Esophagus (tissue), 2 donors: ENCODE measurements around the gene TRPV6. TPM values are rescaled to one million over a fixed set of nuclear protein-coding genes. Genes with fewer than 3 reads are reported as not detected.

Experiments used
- H3K27ac ChIP-seq, 2 donors: one replicate each; pipeline ENCODE4 v1.5.1; 2013; ENCODE audit warnings: low read depth in 2 of 2, mild to moderate bottlenecking in 2 of 2, inconsistent platforms in 1 of 2, low read length in 1 of 2, moderate library complexity in 1 of 2
- H3K27me3 ChIP-seq, 2 donors: one replicate each; pipeline ENCODE4 v1.6.1; 2013; ENCODE audit warnings: low read length in 2 of 2, control low read depth in 1 of 2, mild to moderate bottlenecking in 1 of 2; ENCODE audit not compliant: insufficient read depth in 2 of 2, control insufficient read depth in 1 of 2
- H3K36me3 ChIP-seq, 2 donors: one replicate each; pipeline ENCODE4 v1.6.1; 2013; ENCODE audit warnings: low read length in 1 of 2; ENCODE audit not compliant: control insufficient read depth in 2 of 2, insufficient read depth in 2 of 2
- H3K4me1 ChIP-seq, 2 donors: one replicate each; pipeline ENCODE4 v1.6.1; 2013; ENCODE audit warnings: low read length in 1 of 2; ENCODE audit not compliant: control insufficient read depth in 2 of 2, insufficient read depth in 2 of 2
- H3K4me3 ChIP-seq, 2 donors: one replicate each; pipeline ENCODE4 v1.5.1; 2013; ENCODE audit warnings: low read length in 2 of 2, mild to moderate bottlenecking in 2 of 2, low read depth in 1 of 2, moderate library complexity in 1 of 2
- H3K9me3 ChIP-seq, 2 donors: one replicate each; pipeline ENCODE4 v1.6.1; 2013; ENCODE audit warnings: mild to moderate bottlenecking in 2 of 2, low read depth in 1 of 2, low read length in 1 of 2, moderate library complexity in 1 of 2; ENCODE audit not compliant: control insufficient read depth in 2 of 2, insufficient read depth in 1 of 2
- WGBS, 2 donors: extraction: QIAGEN DNeasy Blood & Tissue Kit; methylation state at CpG; one replicate each; pipeline ENCODE4 v1.1.7; 2013; 5-methylcytosine and 5-hydroxymethylcytosine counted together
- polyA plus RNA-seq, 2 donors: library from polyadenylated mRNA; stranded (reverse); fragments of 200-250 nt; gene quantifications; one replicate each; pipeline ENCODE4 v1.2.3, GENCODE V29; 2013
- donor health status: healthy with polysubstance abuse.
- donor health status: Bipolar disorder and iron deficiency.

The TRPV6 gene
- polyA plus RNA-seq, 2 donors = 2.5 to 10.5 TPM

- 88 to 92% methylated on average over 3 of the region's 3 CpGs for WGBS, 2 donors
These were observed 7.2 kb downstream of the TRPV6 start for GRCh38 chr7:142878315-142878714.

DNA sequence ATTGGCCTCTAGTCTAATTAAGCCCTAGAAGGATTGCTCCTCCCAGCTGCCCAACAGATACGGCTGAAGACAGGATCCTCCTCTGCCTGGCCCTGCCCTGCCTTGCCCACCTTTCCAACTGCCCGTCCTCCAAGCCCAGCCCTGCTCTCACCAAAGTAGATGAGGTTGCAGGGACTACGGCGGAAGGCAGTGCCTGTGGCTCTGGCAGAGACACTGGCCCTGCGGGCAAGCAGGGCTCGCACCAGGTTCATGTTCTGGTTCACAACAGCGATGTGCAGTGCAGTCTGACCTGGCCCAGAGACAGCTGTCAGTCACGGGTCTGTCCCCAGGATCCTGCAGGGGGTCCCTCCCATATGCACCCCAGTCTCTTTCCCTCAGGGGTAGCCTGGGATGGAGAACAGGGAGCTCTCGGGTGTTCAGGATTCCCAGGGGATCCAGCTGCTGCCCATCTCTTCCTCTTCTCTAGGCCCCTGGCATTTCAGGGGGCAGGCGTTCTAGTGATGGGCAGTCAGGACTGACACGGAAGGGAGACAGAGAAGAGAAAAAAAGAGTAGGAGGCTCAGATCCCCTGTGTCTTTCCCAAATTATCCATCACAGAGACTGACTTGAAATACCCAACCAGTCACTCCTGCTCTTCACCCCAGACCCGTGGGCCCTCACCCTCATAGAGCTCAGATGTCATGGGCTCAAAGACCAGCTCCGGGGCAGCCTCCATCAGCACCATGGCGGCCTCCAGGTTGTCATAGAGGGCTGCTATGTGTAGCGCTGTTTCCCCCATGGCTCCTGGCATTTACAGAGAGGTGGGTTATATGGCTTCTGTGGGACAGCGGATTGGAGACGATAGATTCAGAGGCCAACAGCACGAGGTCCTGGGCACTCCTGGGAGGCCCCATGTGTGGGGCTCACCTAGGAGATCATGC, 8.3 kb downstream of the TRPV6 start:
- WGBS, 2 donors = 88 to 89% methylated on average over 18 of the region's 18 CpGs
- peaks cover 0 to 7% of the 10 kb centered on the region in 2 donors for H3K36me3 ChIP-seq
- no peaks in the 10 kb centered on the region for H3K9me3 ChIP-seq
- H3K4me3 ChIP-seq = no peak overlapping the region
- H3K27ac ChIP-seq = no peak overlapping the region
- no peaks in the 10 kb centered on the region for H3K27me3 ChIP-seq
- no peaks in the 10 kb centered on the region for H3K4me1 ChIP-seq

More at GRCh38 chr7:142878315-142878714, 7.2 kb downstream of the TRPV6 start:
- H3K36me3 ChIP-seq = peaks cover 0 to 5% of the 10 kb centered on the region in 2 donors
- H3K4me1 ChIP-seq = peaks cover 0 to 2% of the 10 kb centered on the region in 2 donors
- H3K27me3 ChIP-seq = no peaks in the 10 kb centered on the region
- H3K4me3 ChIP-seq = no peak overlapping the region
- H3K27ac ChIP-seq = no peak overlapping the region
- no peaks in the 10 kb centered on the region for H3K9me3 ChIP-seq

GRCh38 chr7:142876236-142876960, 9.1 kb downstream of the TRPV6 start:
- 83 to 85% methylated on average over 9 of the region's 9 CpGs for WGBS, 2 donors
- Histone ChIP-seq H3K4me1 (no peaks in the 10 kb centered on the region), H3K27ac (no peak overlapping the region)

DNA sequence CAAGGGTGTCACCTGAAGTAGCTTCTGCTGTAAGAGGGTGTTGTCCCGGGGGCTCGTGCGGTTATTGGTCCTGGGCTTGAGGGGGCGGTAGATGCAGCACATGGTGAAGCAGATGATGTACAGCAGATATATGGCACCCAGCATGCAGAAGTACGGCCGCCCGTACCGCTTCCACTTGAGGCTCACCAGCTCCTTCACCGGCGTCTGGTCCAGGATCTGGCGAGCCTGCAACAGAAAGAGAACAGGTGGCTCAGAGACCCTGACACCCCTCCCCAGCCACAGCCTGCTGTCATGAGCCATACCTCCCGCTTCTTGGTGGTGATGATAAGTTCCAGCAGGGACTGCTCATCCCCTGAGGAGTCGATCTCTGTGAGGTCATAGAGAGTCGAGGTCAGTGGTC, 10.1 kb downstream of the TRPV6 start:
- no peak overlapping the region for H3K4me3 ChIP-seq
- H3K9me3 ChIP-seq = no peaks in the 10 kb centered on the region
- no peaks in the 10 kb centered on the region for H3K4me1 ChIP-seq
- H3K36me3 ChIP-seq = peaks cover 0 to 23% of the 10 kb centered on the region in 2 donors
- H3K27me3 ChIP-seq = no peaks in the 10 kb centered on the region
- WGBS, 2 donors = 88 to 91% methylated on average over 14 of the region's 14 CpGs
- no peak overlapping the region for H3K27ac ChIP-seq

More at GRCh38 chr7:142876236-142876960, 9.1 kb downstream of the TRPV6 start:
- no peaks in the 10 kb centered on the region for H3K27me3 ChIP-seq
- no peaks in the 10 kb centered on the region for H3K9me3 ChIP-seq
- H3K36me3 ChIP-seq = peaks cover 0 to 14% of the 10 kb centered on the region in 2 donors
- no peak overlapping the region for H3K4me3 ChIP-seq

DNA sequence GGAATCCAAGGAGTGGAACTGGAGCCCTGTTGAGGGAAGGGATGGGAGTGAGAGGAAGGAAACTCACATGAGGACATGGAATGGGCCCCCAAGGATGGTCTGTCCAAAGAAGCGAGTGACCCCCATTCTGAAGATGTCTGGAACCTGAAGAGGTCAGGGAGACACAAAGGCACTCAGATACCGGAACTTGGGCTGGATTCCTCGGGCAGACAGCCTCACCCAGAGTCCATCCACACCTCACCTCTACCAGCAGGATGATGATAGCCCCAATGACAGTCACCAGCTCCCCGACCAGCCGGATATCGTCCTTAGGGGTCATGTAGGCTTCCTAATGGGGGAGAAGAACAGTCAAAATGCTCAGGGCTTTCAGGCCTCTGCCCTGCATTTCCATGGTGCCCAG, 10.7 kb downstream of the TRPV6 start:
- Histone ChIP-seq H3K4me1 (no peaks in the 10 kb centered on the region), H3K27ac (no peak overlapping the region), H3K9me3 (no peaks in the 10 kb centered on the region), H3K4me3 (no peak overlapping the region), H3K36me3 (peaks cover 0 to 25% of the 10 kb centered on the region in 2 donors), H3K27me3 (no peaks in the 10 kb centered on the region)
- WGBS, 2 donors = 88 to 93% methylated on average over 6 of the region's 6 CpGs

- Histone ChIP-seq H3K4me3 (no peak overlapping the region), H3K9me3 (no peaks in the 10 kb centered on the region), H3K27ac (no peak overlapping the region), H3K36me3 (peaks cover 0 to 25% of the 10 kb centered on the region in 2 donors), H3K27me3 (no peaks in the 10 kb centered on the region), H3K4me1 (no peaks in the 10 kb centered on the region)
- 81 to 85% methylated on average over 7 of the region's 7 CpGs for WGBS, 2 donors
These were observed 11.1 kb downstream of the TRPV6 start for GRCh38 chr7:142874409-142874808.

GRCh38 chr7:142873871-142874270, 11.7 kb downstream of the TRPV6 start:
- H3K9me3 ChIP-seq = no peaks in the 10 kb centered on the region
- H3K4me3 ChIP-seq = no peak overlapping the region
- H3K36me3 ChIP-seq = peaks cover 0 to 29% of the 10 kb centered on the region in 2 donors
- H3K4me1 ChIP-seq = no peaks in the 10 kb centered on the region
- WGBS, 2 donors = 69 to 75% methylated on average over 5 of the region's 5 CpGs
- no peaks in the 10 kb centered on the region for H3K27me3 ChIP-seq
- no peak overlapping the region for H3K27ac ChIP-seq

GRCh38 chr7:142873281-142873784, 12.2 kb downstream of the TRPV6 start:
- WGBS, 2 donors = 74 to 76% methylated on average over 11 of the region's 11 CpGs
- no peak overlapping the region for H3K4me3 ChIP-seq
- H3K4me1 ChIP-seq = no peaks in the 10 kb centered on the region
- H3K27ac ChIP-seq = no peak overlapping the region
- H3K9me3 ChIP-seq = no peaks in the 10 kb centered on the region
- H3K27me3 ChIP-seq = no peaks in the 10 kb centered on the region
- H3K36me3 ChIP-seq = peaks cover 2 to 34% of the 10 kb centered on the region in 2 donors

- H3K27me3 ChIP-seq = no peaks in the 10 kb centered on the region
- peaks cover 2 to 37% of the 10 kb centered on the region in 2 donors for H3K36me3 ChIP-seq
- no peaks in the 10 kb centered on the region for H3K9me3 ChIP-seq
- H3K4me3 ChIP-seq = no peak overlapping the region
- no peak overlapping the region for H3K27ac ChIP-seq
- no peaks in the 10 kb centered on the region for H3K4me1 ChIP-seq
- 91% methylated on average over 15 of the region's 15 CpGs for WGBS, 2 donors
These were observed 13.4 kb downstream of the TRPV6 start for GRCh38 chr7:142872106-142872675.
